ENCODE measurements around the gene ATG2A.

The ATG2A gene

DNA sequence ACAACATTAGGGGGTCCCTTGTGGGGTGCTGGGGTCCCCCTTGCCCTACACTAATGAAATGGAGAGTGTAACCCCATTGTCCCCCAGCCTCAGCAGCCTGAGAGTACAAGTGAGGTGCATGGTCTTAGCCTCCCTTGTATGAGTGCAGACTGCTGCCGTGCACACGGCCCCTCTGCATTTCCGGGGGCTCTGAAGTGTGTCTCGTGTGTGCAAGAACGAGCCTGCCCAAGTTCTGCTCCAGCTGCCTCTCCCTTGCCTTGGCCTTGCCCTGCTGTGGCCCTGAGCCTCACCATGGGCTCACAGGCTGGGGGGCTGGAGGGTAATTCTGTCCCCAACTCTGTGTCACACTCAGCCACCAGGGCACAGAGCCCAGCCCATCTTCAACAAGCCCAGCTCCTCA is 33.4 kb downstream of the ATG2A start:
- no peak for FAIRE-seq

DNA sequence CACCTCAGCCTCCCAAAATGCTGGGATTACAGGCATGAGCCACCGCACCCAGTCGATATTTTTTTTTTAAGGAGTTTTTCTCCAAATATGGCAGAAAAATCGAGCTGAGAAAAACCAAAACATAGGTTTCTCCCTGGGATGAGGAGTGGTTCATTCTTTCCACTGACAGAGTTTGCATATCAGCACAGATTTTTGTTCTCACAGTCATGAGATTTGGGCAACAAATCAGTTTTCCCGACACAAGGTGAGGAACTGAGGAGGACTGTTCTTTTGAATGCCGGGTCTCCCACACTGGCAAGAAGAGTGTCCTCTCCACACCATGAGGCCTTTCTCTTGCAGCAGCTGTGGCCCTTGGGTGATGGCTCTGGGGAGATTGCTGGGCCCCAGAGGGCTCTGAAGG is 34.8 kb downstream of the ATG2A start:
- no peak for FAIRE-seq

DNA sequence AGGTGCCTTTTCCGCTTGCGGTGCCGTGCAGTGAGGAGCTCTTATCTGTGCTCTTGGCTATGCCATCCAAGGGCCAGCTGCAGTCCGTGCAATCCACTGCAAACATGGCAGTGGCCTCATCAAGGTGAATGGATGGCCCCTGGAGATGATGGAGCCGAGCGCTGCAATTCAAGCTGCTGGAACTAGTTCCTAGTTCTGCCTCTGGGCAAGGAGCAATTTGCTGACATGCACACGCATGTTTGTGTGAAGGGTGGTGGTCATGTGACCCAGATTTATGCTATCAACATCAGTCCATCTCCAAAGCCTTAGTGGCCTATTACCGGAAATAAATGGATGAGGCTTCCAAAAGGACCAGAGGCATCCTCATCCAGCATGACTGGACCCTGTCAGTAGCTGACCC is 35.5 kb downstream of the ATG2A start:
- no peak for FAIRE-seq

DNA sequence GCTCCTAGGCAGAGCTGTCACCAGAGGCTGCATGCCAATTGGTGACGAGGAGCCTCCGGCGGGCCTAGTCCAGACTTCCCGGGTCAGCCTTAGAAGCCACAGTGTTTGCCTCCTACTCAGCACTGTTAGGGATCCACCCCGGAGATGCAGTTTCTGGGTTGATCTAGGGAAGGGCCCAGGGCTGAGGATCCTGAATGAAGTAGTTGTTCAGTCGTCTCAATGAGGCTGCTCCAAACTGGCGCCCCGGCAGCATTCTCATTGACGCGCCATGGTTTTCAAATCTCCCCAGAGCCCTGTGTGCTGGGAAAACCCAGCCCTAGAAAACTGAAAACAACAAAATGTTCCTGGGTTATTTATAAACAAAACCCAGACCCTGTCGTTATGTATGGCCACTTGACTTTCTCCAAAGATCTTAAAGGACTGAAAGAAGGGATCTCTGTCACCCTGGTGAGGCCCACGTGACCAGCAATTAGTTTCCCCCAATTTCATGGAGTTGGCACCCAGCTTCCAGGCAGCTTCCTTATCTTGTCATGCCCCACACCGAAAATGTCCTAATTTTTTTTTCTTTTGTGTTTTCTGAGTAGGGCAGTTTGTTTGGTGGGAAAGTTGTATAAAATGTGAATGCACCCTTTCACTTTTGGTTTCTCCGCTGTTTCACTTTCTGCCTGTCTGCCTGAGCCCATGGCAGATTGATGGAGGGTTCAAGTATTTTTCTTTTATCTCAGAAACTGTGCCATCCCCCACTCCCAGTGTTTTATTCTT is 36.6 kb downstream of the ATG2A start:
- FAIRE-seq, result no peak

DNA sequence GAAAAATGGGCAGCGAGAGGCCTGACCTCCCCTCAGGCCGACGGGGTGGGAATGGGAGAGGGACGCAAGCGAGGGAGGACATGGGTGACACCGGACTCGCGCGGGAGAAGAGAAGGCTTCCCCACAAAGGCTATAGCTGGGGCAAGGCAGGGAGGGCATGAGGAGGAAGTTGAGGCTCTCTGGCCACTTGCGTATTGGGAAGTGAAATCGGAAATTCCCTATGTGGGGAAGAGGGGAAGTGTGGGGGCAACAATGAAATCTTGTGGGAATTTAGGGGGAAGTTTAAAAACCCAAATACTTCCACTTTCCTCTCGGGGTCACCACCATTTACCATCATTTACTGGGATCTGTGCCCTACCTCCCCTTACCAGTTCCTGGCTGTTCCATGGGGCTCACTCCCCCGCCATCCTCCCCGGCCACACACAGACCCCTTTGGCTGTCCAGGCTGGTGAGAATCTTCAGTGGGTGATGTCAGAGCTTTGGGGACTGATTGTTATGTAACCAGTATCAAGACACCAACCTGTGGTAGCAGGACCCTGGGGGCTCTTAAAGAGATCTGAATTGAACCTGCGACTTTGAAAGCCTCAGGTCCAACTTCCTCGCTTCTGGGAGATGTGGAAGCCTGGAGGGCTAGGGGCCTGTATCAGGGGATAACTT is 37.6 kb downstream of the ATG2A start:
- no peak for FAIRE-seq

DNA sequence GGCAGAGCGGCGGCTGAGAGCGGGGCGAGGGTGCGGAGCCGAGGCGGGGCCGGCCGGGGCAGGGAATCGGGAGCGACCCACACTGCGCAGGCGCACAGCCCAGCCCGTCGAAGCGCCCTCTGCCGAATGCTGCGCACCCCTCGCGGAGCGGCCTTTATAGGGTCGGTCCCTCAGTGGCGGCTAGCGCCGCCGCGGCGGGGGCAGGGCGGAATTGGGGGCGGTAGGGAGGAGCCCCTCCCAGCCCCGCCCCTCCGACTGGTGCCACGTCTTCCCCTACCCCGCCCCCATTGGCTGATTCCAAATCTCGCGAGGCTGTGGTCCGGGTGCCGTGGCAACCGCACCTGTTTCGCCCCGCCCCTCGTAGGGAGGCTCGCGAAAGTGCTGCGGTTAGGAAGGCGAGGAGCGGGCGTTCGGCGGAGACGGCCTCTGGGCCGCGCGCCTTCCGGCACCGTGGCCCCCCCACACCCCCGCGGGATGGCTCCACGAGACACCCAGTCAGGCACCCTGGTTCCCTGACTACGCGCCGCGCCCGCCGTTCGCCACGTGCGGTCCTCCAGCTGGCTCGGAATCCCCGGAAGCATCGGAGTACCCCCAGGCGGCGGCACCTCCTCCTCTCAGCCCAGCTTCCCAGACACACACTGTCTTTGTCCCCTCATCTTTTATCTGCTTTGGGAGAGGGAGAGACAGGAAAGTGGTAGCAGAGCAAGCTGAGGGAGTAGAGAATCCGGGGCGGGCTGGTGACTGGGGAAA is 38.3 kb downstream of the ATG2A start, which contains the start of gene EHD1:
TSS of gene EHD1 (minus strand) at position 128 of the 750 bp plus-strand sequence. CDS start 157 bp downstream, outside the sequence.
- FAIRE-seq, result no peak

DNA sequence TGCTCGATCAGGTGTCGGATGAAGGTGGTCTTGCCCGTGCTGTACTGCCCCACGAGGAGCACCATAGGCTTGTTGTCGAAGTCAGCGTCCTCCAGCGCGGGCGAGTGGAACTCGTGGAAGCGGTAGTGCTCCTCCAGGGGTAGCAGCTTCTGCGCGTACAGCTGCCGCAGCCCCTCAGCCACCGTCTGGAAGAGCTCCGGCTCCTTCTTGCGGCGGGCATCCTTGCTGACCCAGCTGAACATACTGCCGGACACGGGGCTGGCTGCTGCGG is 38.9 kb downstream of the ATG2A start:
- FAIRE-seq, result no peak

DNA sequence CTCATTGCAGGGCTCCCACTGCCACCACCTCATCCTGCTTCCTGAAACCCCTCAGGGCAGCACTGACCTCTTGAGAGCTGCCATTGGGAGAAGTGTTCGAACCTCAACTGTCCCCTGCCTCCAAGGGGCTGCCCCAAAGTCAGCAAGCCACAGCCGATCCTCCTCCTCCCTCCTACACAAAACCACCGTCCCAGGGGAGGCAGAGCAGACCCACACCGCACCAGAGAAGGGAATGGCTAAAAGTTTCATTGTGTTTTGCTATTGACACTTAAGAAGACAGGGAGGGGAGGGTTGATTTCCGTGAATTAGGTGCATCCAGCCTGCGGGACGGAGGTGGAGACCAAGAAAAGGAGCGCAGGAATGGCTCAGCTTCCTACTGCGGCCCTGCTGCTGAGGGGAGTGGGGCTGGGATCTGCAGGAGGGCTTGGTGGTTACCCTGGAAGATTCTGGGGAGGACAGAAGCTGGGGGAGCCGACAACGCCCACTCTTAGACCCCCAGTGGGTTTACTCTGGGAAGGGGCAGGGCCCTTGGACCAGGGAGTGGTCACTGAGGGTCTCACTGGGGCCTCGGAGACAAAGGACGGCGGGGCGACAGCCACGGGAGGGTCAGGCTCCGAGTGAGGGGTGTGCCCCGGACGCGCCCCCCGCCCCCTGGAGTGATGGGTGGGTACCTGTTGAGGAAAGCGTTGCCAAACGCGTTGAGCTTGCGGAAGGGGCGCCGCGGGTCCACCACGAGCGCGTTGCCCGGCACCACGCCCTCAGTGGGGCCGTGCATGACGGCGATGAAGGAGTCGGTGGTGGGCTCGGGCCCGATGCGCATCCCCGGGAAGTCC is 39.4 kb downstream of the ATG2A start:
- FAIRE-seq, result no peak

DNA sequence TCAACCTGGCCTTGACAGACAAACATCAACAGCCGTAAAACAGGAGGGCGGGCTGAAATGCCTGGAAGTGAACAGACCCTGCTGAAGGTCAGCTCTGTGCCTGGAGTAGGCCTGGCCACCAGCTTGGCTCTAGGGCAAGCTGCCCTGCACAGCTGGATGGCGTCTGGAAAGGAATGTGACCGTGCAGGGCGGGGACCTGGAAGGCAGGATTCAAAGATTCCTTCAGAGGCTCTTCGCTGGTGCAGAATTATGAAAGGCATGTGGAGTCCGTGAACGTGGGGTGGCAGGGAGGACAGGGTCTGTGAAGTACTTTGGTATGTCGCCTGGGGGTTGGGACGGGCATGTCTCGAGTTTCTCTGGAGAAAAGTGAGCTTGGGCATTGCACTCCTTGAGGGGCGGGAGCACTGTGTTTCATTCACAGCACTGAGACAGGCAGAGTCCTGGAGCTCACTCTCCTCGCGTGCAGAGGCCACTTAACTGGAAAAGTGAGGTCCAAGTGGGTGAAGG is 40.1 kb downstream of the ATG2A start:
- FAIRE-seq, result no peak

DNA sequence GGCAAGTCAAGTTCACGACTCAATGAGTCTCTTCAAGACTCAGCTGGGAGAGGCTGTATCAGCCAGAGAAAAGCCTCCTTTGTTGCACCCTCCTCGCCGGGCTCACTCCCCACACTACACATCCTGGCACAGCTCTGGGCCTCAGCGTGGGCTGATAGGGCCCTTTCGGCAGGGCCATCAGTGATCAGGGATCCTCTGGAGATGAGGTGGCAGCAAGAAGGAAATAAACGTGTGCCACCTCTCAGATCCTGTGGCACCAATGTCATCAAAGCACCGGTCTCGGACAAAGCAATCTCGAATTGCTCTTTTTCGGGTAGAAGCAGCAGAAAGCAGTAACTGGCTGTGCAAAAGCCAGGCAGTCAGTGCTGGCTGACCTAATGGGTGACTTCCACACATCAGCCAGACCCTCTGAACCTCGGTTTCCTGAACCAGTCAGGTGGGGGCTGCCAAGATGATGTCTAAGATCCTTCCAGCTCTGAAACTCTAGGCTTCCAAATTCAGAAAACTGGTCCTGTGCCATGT is 40.7 kb downstream of the ATG2A start:
- no peak for FAIRE-seq

DNA sequence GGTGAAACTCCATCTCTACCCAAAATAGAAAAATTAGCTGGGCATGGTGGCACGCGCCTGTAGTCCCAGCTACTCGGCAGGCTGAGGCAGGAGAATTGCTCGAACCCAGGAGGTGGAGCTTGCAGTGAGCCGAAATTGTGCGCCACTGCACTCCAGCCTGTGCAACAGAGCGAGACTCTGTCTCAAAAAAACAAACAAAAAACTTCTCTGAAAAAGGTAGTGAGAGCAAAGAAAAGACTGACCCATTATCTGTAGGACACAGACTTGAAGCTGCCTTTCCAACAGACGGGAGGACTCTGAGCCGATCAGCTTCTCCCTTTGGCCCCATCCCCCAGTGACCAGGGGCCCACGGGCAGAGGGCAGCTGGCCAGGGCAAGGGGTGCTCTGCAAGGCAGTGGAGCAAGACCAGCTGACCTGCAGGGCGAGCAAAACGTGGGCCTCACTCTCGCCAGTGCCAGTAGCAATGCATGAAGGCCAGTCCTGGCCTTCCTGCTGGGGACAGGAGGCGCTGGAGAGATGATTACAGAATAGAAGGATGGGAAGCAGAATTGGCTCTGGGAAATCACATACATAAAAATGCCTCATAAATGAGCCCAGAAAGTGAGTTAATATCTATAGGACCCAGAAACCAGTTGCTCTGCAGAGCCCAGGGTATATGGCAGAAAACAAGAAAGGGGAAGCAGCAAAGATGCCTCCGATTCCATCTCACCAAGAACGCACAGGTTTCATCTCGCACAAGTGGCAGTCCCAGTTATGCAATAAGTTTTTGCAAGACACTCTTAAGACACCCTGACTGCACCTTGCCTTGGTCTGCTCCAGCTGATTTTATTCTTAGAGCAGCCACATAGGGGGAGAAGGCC is 41.4 kb downstream of the ATG2A start:
- no peak for FAIRE-seq

DNA sequence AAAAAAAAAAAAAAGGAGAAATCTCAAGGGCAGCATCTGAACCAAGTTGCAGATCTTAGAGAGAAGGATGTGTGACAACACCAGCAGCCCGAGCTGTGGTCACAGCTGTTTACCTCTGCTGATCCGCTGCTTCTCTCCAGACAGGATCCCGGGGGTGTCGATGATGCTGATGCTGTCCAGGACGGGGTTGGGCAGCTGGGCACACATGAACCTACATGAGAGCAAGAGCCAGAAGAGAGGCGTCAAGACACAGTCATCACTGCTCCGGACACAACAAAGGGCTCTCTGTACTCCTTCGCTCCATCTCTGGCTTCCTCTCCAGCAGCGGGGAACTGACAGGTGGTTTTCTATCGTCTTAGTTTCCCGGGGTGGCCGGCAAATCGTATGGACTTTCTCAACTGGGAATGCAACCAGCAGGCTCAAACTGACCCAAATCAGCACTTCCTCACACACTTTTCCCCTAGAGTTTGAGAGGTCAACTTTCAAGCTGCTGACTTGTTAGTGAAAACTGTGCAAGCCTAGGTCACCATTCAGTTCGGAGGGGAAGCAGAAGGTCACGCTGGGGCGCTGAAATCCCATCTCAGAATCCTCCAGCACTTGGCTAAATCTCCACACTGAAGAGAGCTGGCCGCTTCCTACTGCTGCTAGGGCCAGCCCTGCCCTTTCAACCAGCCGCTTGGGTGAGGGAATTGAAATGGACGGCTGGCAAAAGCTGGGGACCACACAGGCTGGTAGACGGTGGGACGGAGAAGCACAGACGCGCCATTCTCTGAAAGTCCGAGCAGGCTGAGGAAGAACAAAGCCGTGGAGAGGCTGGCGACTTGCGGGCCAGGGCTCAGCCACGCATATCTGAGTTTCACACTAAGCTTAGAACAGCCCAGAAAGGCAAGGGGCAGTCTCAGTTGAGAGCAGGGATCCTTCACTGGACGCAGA is 42.4 kb downstream of the ATG2A start:
- FAIRE-seq, result no peak

DNA sequence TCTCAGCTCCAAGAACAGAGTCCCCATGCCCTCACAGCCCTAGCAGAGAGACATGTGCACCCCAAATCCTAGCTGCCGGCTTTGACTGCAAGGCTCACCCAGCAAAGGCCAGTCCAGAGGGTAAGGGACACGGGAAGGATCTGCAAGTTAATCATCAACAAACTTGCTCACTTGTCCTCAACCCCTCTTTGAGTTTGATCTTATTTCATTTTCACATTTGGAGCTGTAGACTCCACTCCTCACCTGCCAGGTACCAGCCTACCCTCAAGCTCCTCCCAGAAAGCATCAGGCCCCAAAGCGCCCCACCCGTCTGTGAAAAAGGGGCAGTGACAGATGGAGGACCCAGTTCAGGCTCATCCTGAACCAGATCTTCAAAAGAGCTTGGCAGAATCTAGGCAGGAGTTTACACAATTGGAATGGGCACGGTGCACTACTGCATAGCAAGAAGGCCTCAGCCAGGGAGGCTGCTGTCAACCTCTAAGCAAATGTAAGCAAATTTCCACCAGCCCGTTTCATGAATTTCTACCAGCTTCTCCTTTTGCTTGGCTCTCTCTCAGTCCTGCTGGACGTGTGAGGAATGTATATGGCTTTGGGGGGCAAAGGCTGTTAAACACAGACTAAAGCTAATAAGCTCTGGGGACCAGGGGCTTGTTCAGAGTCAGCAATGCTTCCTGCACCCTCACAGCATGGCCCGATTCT is 44.1 kb downstream of the ATG2A start:
- no peak for FAIRE-seq

DNA sequence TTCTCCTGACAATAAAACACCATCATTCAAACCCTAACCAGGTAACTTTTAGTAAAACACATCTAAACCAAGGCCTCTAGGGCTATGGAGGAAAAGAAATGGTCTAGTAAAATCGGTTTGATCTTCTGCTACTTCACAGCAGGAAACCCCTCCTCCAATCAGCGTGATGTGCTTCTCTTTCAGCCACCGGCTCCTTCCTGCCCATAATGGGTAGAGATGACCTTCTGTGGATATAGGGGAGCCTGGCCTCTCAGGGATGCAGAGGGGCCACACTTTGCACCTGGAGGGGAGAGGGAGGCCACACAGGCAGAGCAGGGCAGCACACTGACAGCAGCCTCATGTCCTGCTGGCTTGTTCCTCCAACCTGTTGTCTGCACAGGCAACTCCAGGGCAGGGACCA is 45.5 kb downstream of the ATG2A start:
- no peak for FAIRE-seq

DNA sequence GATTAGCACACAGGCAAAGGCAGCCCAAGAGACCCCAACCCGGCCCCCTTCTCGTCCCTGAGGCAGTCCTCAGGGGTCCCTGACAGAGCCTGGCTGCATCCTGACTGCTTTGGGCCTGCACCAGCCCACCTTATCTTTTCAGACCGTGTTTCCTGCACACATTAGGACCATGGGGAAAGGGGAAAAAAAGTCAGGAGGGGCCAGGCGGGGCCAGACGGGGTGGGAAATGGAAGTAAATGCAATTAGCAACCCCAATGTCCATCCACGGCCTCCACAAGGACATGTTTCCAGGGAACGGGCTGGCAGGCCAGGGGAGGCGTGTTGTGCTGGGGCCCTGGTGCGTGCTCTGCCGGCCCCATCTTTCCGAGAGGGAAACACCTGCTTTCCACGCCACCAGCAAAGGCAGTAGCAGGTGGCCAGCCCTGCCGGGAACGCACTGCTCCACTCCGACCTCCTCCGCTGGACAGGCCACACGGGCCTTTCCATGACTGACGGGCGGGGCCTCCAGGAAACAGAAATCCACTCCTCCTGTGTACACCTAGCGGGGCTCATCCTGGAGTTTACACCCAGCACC is 46.0 kb downstream of the ATG2A start:
- FAIRE-seq, result no peak

DNA sequence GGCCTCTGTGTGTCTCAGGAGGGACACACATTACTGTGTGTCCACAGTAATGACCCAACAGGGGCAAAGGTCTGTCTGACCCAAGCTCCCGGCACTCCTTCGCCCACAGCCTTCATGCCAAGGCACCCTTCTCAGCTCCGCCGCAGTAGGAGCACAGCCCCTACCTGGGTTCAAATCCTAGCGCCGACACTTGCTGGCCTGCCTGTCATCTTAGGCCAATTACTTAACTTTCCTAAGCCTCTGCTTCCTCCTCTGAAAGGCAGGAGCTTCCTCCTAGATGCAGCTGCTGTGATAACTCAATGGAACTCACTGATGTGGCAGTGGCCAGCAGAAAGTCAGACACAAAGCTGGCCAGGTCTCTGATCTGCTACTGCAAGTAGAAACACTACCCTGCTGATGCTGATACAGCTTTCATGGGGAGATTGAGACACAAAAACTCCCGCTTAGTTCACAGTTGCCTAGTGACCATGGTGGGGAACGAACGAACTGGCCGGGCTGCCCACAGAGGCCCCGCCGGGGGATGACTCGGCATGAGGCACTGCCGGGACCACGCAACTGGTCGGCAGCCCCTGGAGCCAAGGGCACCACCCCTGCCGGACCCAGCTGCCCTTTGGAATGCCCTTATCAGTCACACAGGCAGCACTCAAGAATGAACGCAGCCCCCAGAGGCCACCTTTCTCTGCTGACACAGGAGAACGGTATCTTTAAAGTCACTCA is 46.7 kb downstream of the ATG2A start:
- FAIRE-seq, result no peak

DNA sequence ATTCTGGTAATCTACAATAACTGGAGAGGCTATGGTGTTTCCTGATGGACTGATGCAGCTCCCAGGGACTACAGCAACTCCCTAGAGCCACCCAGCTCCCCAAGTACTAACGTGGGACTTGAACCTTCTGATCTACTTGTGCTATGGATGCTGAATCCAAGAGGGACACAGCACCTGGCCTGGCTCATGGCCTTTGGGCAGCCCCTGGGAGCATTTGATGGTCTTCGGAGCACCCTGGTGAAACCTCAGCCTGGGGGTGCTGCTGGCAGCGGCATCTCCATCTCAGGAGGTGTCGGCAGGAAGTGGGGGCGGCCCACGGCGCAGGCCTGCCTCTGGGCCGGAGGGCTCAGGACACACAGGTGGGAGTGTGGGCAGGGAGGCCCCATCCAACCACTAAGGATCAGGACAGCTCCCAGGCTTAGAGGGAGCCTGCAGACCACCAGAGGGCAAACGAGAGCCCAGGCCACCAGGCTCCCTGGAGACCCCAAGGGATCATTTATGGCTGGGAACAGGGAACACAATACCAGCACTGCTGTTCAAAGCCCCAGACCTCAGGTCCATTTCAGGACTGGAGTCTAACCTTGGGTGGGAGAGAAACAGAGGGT is 47.3 kb downstream of the ATG2A start:
- FAIRE-seq, result no peak

DNA sequence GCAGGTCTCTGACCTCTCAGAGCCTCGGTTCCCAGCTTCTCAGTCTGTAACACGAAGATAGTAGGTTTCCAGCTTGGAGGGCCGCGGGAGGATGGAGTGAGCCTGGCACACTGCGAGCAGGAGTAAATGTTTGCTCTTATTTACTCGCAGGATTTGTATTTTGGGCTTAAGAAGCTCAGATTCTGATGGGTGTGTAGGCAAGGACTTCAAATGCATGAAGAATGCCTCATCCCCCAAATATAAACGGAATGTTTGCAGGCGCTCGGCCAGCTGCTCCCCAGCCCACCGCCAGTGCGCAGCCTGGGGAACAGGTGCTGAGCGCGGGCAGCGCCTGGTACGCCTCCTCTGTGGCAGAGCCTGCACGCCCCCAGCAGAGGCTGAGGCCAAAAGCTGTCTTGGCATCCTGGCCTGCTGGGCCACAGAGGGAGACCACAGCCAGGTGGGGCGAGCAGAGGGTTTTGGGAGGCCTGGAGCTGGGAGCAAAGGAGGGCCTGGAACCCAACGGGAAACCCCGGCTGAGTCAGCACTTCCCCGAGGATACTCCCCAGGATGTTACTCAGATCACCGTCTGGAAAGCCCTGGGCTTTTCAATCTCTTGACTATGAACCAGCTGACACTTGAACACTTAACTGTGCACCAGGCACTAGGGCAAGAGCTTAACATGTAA is 48.0 kb downstream of the ATG2A start:
- FAIRE-seq, result no peak

All from endometrium (tissue), 2 donors.